ENCODE measurements around the gene NDUFA12.

NDUFA12 gene

DNA sequence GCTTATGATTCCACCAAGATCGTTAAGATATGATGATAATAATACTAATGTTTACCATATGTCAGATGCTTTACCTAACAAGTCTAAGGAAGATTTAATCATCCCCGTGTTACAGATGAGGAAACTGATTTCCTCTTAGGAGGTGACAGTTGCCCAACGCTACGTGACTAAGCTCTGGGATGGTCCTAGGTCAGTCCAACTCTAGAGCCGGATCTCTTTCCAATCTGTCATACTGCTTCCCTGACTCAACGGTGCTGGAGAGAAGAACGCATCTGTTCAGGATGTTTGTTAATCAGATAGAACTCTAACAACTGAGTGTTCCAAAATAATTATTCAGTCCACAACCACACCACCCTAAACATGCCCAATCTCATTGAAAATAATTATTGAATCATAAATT lies 39.8 kb downstream of the NDUFA12 start:
- TF ChIP-seq, protein P1, sequence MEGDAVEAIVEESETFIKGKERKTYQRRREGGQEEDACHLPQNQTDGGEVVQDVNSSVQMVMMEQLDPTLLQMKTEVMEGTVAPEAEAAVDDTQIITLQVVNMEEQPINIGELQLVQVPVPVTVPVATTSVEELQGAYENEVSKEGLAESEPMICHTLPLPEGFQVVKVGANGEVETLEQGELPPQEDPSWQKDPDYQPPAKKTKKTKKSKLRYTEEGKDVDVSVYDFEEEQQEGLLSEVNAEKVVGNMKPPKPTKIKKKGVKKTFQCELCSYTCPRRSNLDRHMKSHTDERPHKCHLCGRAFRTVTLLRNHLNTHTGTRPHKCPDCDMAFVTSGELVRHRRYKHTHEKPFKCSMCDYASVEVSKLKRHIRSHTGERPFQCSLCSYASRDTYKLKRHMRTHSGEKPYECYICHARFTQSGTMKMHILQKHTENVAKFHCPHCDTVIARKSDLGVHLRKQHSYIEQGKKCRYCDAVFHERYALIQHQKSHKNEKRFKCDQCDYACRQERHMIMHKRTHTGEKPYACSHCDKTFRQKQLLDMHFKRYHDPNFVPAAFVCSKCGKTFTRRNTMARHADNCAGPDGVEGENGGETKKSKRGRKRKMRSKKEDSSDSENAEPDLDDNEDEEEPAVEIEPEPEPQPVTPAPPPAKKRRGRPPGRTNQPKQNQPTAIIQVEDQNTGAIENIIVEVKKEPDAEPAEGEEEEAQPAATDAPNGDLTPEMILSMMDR (IDR thresholded peaks at IDR 0.05), result no peak

DNA sequence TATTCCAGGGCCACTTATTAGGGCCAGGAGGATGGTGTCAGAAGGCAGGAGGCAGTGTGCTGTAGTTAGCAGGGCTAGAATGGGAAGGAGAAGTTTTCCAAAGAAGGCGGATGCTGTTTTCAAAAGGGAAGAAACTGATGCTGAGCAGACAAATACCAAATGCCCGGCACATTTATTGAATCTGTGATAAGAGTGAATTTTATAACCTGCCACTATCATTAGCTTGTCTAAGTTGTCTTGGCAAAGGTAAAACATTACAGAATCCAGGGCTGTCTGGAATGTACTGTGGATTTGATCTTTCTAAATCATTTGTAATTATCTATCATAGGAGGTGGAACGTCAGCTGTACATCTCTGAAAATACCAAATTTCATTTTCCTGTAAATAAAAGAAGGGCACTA lies 40.8 kb downstream of the NDUFA12 start:
- TF ChIP-seq, protein P1 (IDR thresholded peaks at IDR 0.05), result no peak

DNA sequence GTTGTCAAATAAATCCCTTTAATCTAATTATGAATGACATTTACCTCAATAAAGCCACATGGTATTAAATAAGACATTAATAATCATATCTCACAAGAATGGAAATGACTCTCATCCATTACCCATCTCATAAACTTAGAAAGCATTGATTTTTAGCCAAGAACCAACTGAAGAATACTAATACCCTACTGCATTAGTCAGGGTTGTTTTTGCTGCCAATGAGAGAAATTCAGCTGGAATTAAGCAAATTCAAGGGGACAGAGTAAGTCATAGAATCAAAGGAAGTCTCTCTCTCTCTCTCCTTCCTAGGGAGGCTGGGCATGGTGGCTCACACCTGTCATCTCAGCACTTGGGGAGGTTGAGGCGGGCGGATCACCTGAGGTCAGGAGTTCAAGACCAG lies 41.6 kb downstream of the NDUFA12 start:
- TF ChIP-seq, protein P1 (IDR thresholded peaks at IDR 0.05), result no peak

DNA sequence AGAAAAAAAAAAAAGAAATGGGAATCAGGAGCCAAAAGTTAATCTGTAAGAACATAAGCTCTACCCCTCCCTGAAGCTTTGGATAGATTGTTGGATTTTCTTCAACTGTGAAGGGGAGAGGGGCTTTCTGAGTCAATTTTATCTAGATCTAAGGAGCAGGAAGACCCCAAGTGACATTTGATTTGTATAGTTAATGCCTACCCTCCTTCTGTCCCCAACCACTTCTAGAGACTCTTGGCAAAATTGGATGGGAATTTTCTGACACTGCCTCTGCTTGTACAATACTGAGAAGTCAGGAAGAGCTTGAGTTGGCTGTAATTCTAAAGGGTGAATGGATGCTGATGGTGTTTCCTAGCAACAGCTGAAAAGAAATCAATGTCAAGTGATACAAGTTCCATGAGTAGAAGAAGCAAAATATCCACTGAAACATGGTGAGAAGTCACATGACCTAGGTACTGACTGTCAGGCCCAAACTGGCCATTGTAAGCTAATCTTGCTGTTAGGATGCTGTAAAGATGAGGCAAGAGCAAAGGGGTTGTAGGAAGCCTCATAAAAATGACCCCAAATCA lies 42.2 kb downstream of the NDUFA12 start:
- TF ChIP-seq, protein P1 (IDR thresholded peaks at IDR 0.05), result no peak

DNA sequence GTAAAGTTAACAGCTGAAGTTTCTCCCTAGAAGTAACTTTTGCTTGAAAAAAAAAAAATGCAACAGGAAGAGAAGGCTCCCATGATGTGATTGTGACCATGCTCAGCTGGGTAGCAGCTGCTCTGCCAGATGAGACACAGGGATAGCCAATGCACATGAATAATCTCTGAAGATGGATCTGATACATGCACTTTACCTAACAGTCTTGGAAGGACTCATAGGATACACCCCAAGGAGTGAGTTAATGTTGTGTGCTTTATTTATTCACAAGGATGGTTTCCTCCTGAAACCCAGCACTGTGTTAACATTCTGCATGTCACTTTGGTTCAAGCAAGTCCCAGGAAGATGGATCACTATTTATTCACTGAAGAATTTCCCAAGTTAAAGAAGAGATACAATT lies 46.5 kb downstream of the NDUFA12 start:
- TF ChIP-seq, protein P1 (IDR thresholded peaks at IDR 0.05), result no peak

DNA sequence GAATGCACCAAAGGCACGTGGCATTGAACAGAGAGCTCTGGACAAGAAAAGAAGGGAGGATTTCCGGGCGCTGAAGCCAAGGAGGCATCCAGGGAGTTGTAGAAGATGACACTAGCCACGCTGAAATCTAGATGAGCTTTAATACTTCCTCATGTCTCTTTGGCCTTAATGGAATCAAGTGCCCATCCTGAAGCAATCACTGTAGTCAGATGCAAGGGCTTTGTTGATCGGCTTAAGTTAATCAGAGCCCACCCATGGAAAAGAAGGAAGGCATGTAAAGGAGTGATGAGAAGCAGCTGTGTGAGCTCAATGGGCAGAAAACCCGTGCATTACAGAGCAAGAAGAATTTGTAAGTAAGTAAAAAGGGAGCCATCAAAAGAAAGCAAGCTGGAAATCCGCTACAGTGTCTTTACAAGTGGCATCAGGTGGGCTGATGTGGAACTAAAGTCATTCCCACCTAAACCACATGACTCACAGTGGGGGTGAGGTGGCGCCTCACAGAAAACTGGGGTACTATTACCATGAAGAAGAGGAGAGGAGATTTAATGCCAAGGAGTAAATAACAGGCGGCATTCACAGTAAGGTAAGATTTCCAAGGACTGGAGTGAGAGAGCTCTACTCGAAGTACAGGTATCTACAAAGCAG lies 48.4 kb downstream of the NDUFA12 start:
- TF ChIP-seq, protein P1 (IDR thresholded peaks at IDR 0.05), result no peak

DNA sequence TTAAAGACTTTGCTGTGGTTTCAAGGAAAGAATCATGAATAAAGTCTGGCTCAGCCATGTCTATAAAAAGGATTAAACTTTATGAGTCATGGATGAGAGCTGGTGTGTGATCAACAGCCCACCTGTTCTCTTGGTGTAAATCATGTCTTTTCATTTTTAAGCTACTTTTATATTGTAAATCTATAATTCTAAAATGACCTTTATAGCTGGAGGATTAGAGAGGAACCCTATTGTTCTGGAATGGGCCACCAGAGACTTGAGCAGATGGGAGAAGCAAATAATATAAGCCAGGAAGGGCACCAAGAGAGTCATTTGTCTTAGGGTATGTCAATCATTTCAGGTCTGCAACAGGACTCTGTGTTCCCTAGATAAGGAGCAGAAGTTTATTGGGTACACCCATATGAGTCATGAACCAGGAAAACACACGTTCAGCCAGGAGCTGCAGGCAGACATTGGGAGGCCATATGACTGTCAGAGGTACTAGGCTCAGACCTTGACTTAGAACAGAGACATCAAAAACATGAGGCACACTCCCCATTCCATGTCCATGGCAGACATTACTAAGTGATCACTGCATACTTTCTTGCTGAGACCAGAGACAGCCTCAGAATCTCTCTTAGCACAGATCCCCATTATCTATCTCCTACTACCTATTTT lies 49.3 kb downstream of the NDUFA12 start:
- TF ChIP-seq, protein P1 (IDR thresholded peaks at IDR 0.05), result no peak

All from LNCAP (cell line).